Stimulated activated CD8-positive, alpha-beta memory T cell treated with anti-CD3 and anti-CD28 coated beads, Interleukin-12 subunit alpha, Interleukin-12 subunit beta, amount 100 ng/mL, for 24 hours (primary cell): ENCODE measurements around the gene HAL.

ENCODE experiments used
- DNase-seq: peaks from one replicate; pipeline ENCODE4 v3.0.0-alpha.2; 2020; ENCODE audit errors: extremely low read depth

The HAL gene

GRCh38 chr12:95996034-95996658 is at the start of gene HAL:
Gene HAL, minus strand, starts transcription at chr12:95996344. Its CDS starts 434 bp downstream, at chr12:95995910.
- no peak for DNase-seq

DNA sequence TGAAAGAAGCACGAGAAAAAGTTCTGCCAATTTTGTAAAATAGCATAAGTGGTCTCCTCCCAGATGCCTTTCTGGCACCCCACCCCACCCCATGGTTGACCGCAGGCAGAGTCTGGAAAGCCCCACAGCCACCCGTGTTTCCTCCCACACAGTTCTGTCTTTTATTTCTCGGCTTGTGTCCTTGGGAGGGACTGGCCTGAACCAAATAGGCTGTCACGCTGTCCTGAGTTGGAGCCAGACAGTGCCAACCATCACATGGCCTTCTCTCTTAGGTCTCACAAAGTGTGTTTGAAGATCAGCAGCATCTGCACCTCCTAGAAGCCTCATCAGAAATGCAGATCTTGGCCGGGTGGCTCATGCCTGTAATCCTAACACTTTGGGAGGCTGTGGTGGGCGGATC is 49.4 kb upstream of the HAL start:
- no peak for DNase-seq

DNA sequence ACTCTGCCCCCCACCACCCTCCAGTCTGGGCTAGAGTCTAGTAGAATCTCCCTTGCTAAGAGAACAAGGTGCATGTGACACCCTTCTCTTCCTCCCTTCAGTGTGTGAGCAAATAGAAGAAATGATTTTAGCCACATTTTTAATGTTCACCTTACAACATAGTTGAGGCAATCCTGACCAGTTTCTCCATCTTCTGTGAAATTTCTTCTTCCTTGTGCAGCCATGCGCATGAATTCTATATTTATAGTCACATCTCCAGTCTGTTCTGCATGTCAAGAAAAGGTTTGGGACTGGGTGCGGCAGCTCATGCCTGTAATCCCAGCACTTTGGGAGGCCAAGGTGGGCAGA is 48.8 kb upstream of the HAL start:
- DNase-seq = no peak

DNA sequence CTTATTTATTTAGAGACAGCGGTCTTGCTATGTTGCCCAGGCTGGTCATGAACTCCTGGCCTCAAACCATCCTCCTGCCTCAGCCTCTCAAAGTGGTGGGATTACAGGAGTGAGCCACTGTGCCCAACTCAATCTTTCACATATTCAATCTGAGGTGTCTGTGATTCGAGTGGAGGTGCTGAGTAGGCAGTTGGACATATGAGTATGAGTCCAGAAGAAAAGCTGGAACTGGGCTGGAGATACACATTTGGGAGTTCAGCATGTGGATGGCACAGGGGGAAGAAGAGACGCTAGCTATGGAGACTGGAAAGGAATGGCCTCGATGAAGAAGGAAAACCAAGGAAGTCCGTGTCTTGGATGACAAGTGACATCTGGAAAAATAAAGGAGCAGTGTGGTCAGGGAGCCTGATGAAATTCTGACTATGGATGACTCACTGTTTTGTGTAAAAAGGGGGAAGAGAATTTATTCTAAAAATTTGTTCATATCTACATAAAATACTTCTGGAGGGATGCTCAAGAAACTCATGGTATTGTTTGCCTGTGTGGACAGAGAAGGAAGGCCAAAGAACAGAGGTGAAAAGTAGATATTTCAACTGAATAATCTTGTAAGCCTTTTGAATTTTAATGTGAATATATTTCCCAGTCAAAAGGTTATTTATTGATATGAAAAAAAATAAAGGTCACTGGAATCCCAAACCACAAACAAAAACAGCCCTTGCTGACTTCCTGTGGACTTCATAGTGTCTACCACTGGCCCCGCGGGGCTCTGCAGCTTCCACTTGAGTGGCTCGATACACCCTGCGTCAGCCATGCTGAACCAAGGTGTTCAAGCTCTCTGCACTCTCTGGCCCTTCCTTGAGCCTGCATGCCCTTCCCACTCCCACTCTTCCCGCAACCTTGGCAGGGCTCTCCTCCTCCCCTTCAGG is 48.1 kb upstream of the HAL start:
- DNase-seq = no peak

DNA sequence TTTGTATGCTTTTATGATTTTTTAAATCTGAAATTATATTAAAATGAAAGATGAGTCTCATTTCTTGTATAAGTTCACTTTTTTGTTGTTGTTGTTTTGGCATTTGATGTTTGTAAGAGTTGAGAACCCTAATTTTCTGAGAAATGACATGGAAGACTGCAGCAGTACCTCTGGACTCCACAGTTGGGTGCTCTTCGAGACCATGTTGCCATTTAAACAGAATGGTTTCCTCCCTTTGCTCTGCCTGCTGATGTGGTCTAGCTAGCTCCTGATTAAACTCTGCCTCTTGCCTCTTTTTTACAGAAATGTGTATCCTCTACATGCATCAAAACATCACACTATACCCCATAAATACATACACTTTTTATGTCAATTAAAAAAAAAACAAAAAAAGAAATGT is 45.0 kb upstream of the HAL start:
- DNase-seq = no peak

GRCh38 chr12:96040305-96041133 is 44.4 kb upstream of the HAL start:
- DNase-seq = no peak

DNA sequence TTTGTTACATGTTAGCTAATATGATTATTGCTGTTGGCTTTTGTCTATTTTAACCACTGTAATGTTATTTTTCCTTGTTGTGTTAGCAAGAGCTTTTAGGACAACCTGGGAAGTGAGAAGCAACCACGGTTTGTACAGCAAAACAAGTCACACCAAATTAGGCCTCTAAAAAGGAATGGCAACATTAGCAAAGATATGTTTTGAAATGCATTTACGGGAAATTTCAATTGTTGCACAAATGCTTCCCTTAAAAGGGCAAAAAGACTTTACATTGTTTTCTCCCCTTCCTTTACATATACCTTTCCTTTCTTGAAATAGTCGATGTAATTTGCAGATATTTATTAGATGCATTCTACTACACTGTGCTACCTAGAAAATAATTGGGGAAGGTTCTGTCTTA is 43.4 kb upstream of the HAL start:
- DNase-seq = no peak

- DNase-seq = no peak
These were observed 40.8 kb upstream of the HAL start for GRCh38 chr12:96036765-96037455.

DNA sequence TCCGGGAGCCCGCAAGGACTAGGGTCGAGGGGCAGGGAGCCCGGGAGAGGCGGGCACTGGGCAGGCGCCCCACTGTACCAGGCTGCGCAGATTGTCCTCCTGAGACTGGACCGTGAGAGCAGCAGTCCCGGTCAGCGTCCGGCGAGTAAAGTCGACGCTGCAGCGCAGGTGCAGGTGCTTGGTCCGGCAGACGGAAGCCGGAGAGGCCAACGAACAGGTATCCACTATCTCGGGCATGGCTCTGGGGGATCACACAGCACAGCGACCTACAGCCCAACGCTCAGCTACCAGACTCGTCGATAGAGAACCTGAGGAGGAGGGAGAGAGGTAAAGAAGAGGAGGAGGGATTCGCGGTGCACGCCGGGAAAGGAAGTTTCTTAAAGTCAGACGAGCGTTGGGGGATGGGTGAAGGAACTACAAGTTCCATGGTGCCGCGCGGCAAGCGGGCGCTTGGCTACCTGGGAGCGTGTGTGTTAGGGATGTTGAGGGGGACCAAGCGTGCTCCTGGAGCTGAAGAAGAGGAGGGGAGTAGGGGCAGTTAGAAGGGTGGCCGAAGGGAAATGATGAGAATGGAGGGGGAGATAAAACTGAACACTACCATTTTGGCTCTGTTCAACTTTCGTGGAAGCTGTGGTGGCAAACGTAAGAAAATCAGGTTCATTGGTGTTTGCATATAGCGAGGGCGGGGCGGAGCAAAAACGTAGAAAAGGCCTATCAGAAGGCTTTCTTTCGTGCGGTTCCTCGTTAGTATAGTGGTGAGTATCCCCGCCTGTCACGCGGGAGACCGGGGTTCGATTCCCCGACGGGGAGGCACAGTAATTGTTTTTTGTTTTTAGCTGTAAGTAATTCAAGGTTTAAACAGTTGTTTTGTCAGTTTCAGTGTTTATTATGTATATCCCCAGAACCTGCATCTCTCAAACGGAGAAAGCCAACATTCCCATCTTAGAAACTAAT is 39.4 kb upstream of the HAL start, which contains the start of gene LTA4H:
Gene LTA4H, minus strand, starts transcription at position 305 of the 954 bp plus-strand sequence. Its CDS starts 68 bp downstream, at position 237.
- DNase-seq = peak; percentile 94

GRCh38 chr12:96034621-96035282 is 38.6 kb upstream of the HAL start:
- no peak for DNase-seq

GRCh38 chr12:96033549-96034389 is 37.6 kb upstream of the HAL start:
- DNase-seq = no peak

DNA sequence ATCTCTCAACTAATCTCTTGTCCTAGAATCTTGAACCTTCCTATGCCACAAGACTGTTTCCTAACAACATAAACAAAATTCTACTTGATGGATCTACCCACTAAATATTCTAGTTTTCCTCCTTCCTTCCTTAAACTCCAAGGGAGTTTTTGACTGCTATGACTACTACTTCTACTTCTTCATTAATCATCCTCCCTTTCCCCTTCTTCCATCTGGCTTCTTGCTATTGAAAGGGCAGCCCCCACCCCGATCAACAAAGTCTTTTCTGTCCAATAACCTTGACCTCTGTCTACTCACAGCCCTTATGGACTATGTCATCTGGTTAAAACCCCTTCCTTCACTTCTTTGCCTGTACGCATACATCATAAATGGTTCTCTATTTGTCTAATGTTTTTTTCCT is 33.7 kb upstream of the HAL start:
- no peak for DNase-seq

- DNase-seq = no peak
These were observed 32.4 kb upstream of the HAL start for GRCh38 chr12:96028538-96028937.

GRCh38 chr12:96026331-96026730 is 30.2 kb upstream of the HAL start:
- DNase-seq = no peak

- DNase-seq = no peak
These were observed 29.4 kb upstream of the HAL start for GRCh38 chr12:96025518-96025917.

DNA sequence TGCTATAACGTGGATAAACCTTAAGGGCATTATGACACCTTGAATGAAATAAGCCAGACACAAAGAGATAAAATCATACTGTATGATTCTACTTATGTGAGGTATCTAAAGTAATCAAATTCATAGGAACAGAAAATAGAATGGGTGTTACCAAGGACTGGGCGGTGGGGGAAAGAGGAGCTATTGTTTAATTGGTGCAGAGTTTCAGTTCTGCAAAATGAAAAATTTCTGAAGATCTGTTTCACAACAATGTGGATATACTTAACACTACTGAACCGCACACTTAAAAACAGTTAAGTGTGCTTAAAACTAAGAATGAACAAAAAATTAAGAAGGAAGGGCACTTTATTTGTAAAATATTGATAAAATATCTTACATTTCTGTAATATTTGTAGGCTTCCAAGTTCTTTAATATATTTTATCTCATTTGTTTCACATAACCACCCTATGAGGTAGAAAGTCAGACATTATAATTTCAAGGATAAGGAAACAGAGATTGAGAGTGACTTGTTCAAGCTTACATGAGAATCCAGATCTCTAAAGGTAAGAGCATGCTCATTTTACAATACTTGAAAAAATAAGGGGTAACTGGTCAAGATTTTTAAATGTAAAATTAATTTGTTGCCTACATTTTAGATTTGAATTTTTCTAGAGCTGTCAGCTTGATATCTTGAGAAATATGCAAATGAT is 24.3 kb upstream of the HAL start:
- DNase-seq = no peak

- no peak for DNase-seq
These were observed 19.5 kb upstream of the HAL start for GRCh38 chr12:96015672-96016071.

- no peak for DNase-seq
These were observed 18.9 kb upstream of the HAL start for GRCh38 chr12:96014943-96015599.
